Retinal pigment epithelial cell (primary cell): ENCODE results near the gene XPNPEP2.

ENCODE experiments used
- DNase-seq: peaks from one replicate; pipeline ENCODE4 v3.0.0-alpha.2; 2010; ENCODE audit warnings: low read depth
- H3K4me3 ChIP-seq: 2 replicates; pipeline ENCODE4 v1.5.1; 2011; ENCODE audit warnings: mild to moderate bottlenecking, low read length, control low read depth, moderate library complexity
- TF ChIP-seq, protein P1 (sequence below): conservative IDR thresholded peaks from 2 replicates; pipeline ENCODE4 v1.5.1; 2011; ENCODE audit warnings: low read depth, low read length, control low read depth, inconsistent platforms

The XPNPEP2 gene

DNA sequence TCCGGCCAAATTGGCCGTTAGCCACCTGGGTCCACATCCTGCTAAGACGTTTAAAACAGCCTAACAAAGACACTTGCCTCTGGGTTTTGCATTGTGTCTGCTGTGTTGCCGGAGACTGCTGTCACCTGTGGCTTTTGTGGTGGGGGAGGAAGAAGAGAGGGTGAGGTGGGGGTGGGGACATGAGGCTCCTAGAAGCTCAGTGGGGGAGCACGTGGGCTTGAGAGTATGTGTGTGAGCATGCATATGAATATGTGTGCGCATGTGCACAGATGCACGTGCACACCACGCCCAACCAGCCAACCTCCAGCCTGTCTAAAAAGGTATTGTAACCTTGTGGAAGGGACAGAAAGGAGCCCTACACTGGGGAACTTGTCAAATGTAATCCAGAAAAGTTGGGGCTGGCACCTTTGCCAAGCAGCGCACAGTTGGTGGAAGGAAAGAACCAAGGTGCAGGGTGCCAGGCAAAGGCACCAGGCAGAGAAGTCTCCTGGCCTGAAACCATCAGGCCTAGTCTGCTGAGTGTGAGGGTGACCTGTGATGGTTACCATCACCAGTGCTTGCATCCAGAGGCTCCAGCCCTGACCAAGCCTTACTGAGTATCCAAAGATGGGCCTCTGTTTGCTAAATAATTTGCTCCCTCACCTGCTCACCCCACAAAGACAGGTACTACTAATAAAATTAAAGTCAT, 30.8 kb downstream of the XPNPEP2 start:
- H3K4me3 ChIP-seq, result no peak overlapping the region
- TF ChIP-seq, protein P1, sequence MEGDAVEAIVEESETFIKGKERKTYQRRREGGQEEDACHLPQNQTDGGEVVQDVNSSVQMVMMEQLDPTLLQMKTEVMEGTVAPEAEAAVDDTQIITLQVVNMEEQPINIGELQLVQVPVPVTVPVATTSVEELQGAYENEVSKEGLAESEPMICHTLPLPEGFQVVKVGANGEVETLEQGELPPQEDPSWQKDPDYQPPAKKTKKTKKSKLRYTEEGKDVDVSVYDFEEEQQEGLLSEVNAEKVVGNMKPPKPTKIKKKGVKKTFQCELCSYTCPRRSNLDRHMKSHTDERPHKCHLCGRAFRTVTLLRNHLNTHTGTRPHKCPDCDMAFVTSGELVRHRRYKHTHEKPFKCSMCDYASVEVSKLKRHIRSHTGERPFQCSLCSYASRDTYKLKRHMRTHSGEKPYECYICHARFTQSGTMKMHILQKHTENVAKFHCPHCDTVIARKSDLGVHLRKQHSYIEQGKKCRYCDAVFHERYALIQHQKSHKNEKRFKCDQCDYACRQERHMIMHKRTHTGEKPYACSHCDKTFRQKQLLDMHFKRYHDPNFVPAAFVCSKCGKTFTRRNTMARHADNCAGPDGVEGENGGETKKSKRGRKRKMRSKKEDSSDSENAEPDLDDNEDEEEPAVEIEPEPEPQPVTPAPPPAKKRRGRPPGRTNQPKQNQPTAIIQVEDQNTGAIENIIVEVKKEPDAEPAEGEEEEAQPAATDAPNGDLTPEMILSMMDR, result no peak
- DNase-seq, result no peak

DNA sequence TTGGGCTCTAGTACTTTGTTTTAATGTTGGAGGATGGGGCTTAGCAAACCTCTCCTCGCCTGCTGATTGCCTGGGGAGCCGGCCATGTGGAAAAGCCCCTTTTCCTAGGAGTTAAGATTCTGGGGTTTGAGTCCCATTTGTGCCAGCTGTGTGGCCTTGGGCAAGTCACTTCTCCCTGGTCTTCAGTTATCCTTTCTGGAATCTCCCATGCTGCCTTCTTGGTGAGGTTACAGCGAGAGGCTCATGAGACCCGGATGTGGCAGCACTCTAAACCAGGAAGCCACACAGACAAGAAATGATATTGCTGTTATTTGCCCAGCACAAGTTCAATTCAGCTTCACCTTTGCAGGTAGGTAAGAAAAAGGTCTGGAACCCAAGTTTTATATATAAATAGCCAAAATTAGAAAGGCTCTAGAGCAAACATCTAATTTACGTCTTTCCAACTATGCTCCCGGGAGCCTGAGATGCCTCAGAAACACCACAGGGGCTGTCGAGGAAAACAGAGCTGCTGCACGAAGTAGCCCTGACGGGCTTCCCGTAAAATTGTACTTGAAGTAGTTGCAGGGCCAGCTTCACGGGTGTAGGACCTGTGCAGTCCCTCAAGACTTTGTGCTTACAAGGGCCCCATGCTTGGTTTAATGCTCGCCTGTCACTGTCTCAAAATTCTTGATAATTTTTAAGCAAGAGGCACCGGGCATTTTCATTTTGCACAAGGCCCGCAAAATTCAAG, 32.7 kb downstream of the XPNPEP2 start:
- TF ChIP-seq, protein P1, result no peak
- no peak for DNase-seq
- no peak overlapping the region for H3K4me3 ChIP-seq

DNA sequence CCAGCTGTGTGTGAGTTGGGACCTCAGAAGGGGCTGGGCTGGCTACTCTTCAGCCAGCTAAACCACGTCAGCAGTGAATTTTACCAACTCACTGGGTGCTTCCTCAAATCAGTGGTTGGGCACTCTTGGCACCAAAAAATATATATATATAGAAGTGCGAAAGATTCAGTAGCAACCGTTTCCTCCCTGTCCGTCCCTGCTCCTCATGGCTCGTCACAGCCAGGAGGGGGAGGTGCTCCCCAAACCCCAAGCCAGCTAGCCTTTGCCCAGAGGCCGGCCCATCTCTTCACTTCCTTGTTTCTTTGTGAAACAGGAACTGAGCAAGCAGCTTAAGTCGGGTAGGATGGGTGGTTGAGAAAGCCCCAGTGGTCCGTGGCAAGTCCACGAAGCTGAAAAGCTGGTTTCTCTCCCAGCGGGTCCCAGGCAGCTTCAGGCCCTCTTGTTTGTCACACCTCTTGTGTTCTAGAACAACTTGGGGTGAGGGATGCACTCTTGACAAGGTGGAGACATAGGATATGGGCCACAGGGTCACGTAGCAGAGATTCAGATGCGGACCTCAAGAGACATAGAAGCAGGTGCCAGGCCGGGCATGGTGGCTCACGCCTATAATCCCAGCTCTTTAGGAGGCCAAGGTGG, 34.1 kb downstream of the XPNPEP2 start:
- H3K4me3 ChIP-seq, result no peak overlapping the region
- TF ChIP-seq, protein P1, result no peak
- DNase-seq, result no peak

DNA sequence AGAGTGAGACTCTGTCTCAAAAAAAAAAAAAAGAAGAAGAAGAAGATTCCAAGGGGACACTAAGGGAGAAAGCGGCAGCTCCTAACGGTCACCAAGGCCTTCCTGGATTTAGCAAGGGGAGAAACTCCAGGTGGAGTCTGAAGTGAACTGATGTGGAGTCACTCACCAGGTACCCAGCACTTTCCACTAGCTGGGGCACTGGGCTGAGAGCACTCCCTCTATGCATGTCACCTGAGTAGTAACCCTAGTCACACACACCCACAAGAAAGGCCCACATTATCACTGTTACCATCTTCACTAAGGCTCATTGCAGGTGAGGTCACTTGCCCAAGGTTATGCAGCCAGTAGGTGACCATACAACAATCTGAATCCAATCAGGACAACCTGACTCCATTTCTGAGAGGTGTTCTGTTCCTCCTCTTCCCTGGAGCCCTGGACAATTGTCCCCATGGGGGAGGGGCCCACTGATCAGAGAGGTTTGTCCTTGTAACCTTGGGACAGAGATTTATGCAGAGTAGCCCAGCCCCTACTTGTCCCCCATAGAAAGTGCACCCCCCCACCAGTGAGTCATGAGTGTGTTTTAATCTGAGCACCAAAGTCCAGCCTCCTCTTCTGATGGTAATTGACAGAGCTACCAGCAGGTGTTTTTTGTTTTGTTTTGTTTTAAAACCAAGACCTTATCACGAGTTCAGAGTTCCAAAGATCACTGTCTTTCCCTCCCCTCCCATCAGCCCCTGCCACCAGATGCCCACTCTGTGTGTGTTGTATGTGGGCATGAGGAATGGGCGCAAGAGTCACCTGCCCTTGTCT, 35.1 kb downstream of the XPNPEP2 start:
- H3K4me3 ChIP-seq, result no peak overlapping the region
- TF ChIP-seq, protein P1, result no peak

DNA sequence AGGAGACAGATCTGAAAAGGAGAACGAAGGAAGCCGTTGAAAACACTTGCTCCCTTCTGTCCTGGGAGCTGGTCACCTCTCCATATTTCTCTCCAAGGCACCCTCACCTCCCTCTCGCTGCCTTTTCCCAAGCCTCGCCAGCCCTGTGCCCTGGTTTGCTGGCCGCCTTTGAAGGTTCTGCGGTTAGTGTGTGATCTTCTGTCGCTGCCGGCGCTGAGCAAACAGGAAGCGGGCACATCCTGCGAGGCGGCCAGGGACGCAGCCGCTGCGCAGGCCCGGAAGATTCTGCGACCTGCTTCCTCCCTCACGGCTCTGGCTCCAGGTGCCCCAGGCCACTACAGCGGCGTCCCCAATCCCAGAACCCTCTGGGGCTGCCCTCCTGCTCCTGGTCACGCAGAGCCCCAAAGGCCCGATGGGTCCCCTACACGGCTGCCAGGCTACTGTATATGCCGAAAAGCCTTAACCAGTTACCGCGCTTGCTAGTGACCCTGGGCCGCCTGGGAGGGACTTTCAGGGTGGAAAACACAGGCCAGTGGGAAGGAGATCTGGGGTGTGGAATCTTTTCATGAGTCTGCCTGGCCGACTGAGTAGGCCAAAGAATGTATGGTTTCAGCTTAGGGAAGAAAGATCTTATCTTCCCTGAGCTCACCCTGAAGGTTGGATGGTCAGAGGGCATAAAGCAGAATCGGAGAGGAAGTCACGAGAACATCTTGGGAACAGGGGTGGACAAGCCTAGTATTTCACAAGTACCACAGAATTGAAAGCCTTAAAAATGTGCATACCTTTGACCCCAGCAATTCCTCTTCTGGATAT, 38.6 kb downstream of the XPNPEP2 start:
- no peak for DNase-seq
- TF ChIP-seq, protein P1, result no peak
- no peak overlapping the region for H3K4me3 ChIP-seq

More for the DNA sequence above, 35.1 kb downstream of the XPNPEP2 start:
- DNase-seq, result no peak

DNA sequence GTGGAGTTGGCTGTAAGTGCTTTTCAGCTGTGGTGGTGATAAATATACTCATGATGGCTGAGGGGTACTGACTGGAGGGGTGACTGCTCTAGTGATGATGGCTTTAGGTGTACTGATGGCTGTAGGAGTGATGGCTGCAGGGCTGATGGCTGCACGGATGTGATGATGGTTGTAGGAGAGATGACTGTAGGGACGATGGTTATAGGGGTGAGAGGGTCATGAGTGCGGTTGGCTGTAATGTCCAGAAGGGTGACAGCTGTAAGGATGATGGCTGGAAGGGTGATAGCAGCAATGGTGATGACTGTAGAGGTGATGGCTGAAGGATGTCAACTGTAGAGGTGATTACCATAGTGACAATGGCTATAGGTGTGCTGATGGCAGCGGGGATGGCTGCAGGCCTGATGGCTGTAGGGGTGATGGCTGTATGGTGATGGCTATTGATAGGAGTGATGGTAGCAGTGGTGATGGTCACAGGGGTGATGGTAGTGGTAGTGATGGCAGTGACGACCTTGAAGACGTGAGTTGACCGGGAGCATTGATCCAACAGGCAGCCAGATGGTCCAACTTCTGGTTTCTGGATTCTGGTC, 40.4 kb downstream of the XPNPEP2 start:
- no peak for DNase-seq
- no peak overlapping the region for H3K4me3 ChIP-seq
- TF ChIP-seq, protein P1, result no peak
